PC-9 (cell line): ENCODE data around the gene TCEANC.

Experiments
- EZH2 ChIP-seq: fragments of 200-600 bp; sonication (generic); IDR thresholded peaks from 2 replicates; pipeline ENCODE4 v1.8.0; 2017; ENCODE audit warnings: antibody characterized with exemption, low read depth
- TF ChIP-seq, protein P1 (sequence below): fragments of 200-600 bp; sonication (generic); conservative IDR thresholded peaks from 2 replicates; pipeline ENCODE4 v1.6.1; 2017; ENCODE audit warnings: mixed run types, antibody characterized with exemption, mild to moderate bottlenecking, moderate library complexity

GRCh38 chrX:13697976-13698375 lies 45.0 kb downstream of the TCEANC start:
- TF ChIP-seq, protein P1, sequence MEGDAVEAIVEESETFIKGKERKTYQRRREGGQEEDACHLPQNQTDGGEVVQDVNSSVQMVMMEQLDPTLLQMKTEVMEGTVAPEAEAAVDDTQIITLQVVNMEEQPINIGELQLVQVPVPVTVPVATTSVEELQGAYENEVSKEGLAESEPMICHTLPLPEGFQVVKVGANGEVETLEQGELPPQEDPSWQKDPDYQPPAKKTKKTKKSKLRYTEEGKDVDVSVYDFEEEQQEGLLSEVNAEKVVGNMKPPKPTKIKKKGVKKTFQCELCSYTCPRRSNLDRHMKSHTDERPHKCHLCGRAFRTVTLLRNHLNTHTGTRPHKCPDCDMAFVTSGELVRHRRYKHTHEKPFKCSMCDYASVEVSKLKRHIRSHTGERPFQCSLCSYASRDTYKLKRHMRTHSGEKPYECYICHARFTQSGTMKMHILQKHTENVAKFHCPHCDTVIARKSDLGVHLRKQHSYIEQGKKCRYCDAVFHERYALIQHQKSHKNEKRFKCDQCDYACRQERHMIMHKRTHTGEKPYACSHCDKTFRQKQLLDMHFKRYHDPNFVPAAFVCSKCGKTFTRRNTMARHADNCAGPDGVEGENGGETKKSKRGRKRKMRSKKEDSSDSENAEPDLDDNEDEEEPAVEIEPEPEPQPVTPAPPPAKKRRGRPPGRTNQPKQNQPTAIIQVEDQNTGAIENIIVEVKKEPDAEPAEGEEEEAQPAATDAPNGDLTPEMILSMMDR = no peak
- TF ChIP-seq EZH2 = no peak
